Thymus (tissue), 11 donors: ENCODE data around the gene CC2D1A. TPM values are rescaled to one million over a fixed set of nuclear protein-coding genes. Genes with fewer than 3 reads are reported as not detected.
"Not testable (repeated sequence)": the region's sequence is repeated elsewhere in the genome, so short reads cannot be mapped to it uniquely, and the experiment has no call there.

Source experiments
- DNase-seq, 9 donors: peaks; one replicate each; pipeline ENCODE4 v3.0.0-alpha.2; 2013; ENCODE audit warnings: low spot score in 9 of 9, low read depth in 6 of 9, missing footprints in 1 of 9
- H3K27ac ChIP-seq, 2 donors: one replicate each; pipeline ENCODE4 v1.5.1; 2013; ENCODE audit warnings: control low read depth in 1 of 2, low read depth in 1 of 2, low read length in 1 of 2, mild to moderate bottlenecking in 1 of 2, moderate library complexity in 1 of 2
- H3K27me3 ChIP-seq, 2 donors: one replicate each; pipeline ENCODE4 v1.5.1; 2013; ENCODE audit warnings: low read length in 1 of 2; ENCODE audit not compliant: control insufficient read depth in 2 of 2, insufficient read depth in 1 of 2
- H3K36me3 ChIP-seq, 2 donors: one replicate each; pipeline ENCODE4 v1.5.1; 2013; ENCODE audit warnings: low read length in 1 of 2, mild to moderate bottlenecking in 1 of 2, moderate library complexity in 1 of 2; ENCODE audit not compliant: control insufficient read depth in 2 of 2, insufficient read depth in 2 of 2
- H3K4me1 ChIP-seq, 2 donors: one replicate each; pipeline ENCODE4 v1.5.1; 2013; ENCODE audit warnings: low read length in 2 of 2; ENCODE audit not compliant: control insufficient read depth in 2 of 2, insufficient read depth in 2 of 2
- H3K4me3 ChIP-seq, 2 donors: one replicate each; pipeline ENCODE4 v1.5.1; 2013; ENCODE audit warnings: low read length in 2 of 2, control low read depth in 1 of 2, mild to moderate bottlenecking in 1 of 2
- H3K9me3 ChIP-seq, 2 donors: one replicate each; pipeline ENCODE4 v1.5.1; 2013; ENCODE audit warnings: low read length in 1 of 2, mild to moderate bottlenecking in 1 of 2; ENCODE audit not compliant: control insufficient read depth in 2 of 2, insufficient read depth in 1 of 2
- WGBS: extraction: QIAGEN DNeasy Blood & Tissue Kit; methylation state at CpG from one replicate; pipeline ENCODE4 v1.1.7; 2013; 5-methylcytosine and 5-hydroxymethylcytosine counted together
- polyA plus RNA-seq: library from polyadenylated mRNA; stranded (reverse); fragments of 200-250 nt; gene quantifications from one replicate; pipeline ENCODE4 v1.2.3, GENCODE V29; 2013
- total RNA-seq: library from RNA; stranded (reverse); fragments of 120-200 nt; gene quantifications from one replicate; pipeline ENCODE4 v1.2.4, GENCODE V29; 2013
- donor health status: healthy.

The CC2D1A gene
- total and polyA plus RNA-seq, 2 donors = 5.8 to 26.7 TPM

DNA sequence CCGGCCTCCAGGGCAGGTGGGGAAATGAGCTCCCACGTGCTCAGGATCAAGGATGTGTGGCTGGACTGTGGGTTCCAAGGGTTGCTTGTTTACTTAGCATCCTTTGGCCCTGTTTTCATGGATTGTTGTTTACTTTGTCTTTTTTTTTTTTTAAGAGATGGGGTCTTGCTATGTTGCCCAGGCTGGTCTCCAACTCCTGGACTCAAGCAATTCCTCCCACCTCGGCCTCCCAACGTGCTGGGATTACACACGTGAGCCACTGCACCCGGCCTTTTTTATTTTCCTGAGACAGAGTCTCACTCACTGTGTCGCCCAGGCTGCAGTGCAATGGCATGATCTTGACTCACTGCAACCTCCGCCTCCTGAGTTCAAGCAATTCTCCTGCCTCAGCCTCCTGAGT lies 61.2 kb downstream of the CC2D1A start:
- not testable (repeated sequence) for H3K4me3 ChIP-seq, H3K27me3 ChIP-seq, DNase-seq, H3K27ac ChIP-seq, H3K4me1 ChIP-seq, H3K9me3 ChIP-seq
- peaks cover 70 to 82% of the 10 kb centered on the region in 2 donors for H3K36me3 ChIP-seq
- WGBS = 99% methylated on average over 8 of the region's 8 CpGs

- Histone ChIP-seq H3K4me3 (no peak overlapping the region), H3K36me3 (peaks cover 77 to 79% of the 10 kb centered on the region in 2 donors), H3K27me3 (no peaks in the 10 kb centered on the region), H3K27ac (no peak overlapping the region), H3K4me1 (no peaks in the 10 kb centered on the region), H3K9me3 (no peaks in the 10 kb centered on the region)
- 99% methylated on average over 22 of the region's 22 CpGs for WGBS
- DNase-seq = no peak
Measured at GRCh38 chr19:13968383-13968935, 62.5 kb downstream of the CC2D1A start.

GRCh38 chr19:13968999-13969398 lies 63.0 kb downstream of the CC2D1A start:
- H3K9me3 ChIP-seq = no peaks in the 10 kb centered on the region
- H3K36me3 ChIP-seq = peaks cover 74 to 80% of the 10 kb centered on the region in 2 donors
- WGBS = 95% methylated on average over 18 of the region's 18 CpGs
- peaks cover 0 to 3% of the 10 kb centered on the region in 2 donors for H3K4me1 ChIP-seq
- H3K27ac ChIP-seq = no peak overlapping the region
- no peaks in the 10 kb centered on the region for H3K27me3 ChIP-seq
- H3K4me3 ChIP-seq = no peak overlapping the region
- no peak for DNase-seq

DNA sequence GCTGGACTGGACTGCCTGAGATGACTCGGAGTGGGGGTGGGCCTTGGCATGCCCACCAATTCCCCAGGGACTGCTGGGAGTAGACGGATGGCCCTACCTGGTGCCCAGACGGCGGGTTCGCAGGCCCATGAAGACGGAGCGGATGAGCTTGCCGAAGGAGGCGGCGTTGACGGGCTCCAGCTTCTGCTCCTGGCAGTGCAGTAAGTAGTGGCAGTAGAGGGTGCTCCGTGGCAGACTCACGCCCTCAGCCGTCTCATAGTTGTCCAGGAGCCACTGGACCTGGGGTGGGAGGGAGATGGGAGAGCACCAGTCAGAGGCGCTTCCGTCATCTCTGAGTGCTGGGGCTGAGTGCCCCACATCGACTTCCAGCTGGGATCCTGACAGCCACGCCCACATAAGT lies 63.9 kb downstream of the CC2D1A start:
- 97% methylated on average over 18 of the region's 18 CpGs for WGBS

GRCh38 chr19:13971868-13972267 lies 65.9 kb downstream of the CC2D1A start:
- H3K9me3 ChIP-seq, DNase-seq, H3K27ac ChIP-seq, H3K4me1 ChIP-seq, H3K27me3 ChIP-seq, H3K4me3 ChIP-seq: not testable (repeated sequence)
- peaks cover 56 to 65% of the 10 kb centered on the region in 2 donors for H3K36me3 ChIP-seq
- WGBS = 94% methylated on average over 15 of the region's 15 CpGs

More for the DNA sequence above, 63.9 kb downstream of the CC2D1A start:
- H3K36me3 ChIP-seq = peaks cover 71 to 74% of the 10 kb centered on the region in 2 donors
- DNase-seq = no peak
- no peaks in the 10 kb centered on the region for H3K27me3 ChIP-seq
- H3K27ac ChIP-seq = no peak overlapping the region
- no peak overlapping the region for H3K4me3 ChIP-seq
- no peaks in the 10 kb centered on the region for H3K9me3 ChIP-seq
- peaks cover 0 to 5% of the 10 kb centered on the region in 2 donors for H3K4me1 ChIP-seq

DNA sequence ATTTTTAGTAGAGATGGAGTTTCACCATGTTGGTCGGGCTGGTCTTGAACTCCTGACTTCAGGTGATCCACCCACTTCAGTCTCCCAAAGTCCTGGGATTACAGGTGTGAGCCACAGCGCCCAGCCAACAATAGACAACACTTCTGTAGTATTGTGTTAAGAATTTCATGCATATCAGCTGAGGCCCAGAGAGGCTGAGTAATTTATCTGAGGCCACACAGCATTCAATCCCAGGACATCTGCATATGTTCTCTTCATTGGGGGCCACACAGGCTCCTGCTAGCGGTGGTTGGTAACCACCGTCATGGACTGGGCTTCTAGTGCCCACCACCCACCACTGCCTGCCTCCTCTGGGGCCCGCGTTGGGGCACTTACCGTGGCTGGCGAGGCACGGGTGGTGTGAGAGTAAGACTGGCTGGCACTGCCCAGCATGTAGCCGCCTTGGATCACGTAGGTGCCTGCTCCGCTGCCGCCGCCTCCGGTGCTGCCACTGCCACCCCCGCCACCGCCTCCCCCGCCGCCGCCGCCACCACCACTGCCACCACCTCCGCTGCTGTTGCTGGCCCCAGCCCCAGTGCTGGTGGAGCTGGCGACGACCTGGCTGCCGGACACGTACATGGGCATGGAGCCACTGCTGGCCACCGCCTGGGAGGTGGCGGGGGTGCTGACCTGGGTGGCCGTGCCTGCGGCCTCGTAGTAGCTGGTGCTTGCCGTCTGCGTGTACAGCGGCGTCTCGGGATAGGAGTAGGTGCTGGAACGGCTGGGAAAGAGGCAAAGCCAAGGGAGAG lies 66.6 kb downstream of the CC2D1A start:
- Histone ChIP-seq H3K4me3 (no peak overlapping the region), H3K9me3 (no peaks in the 10 kb centered on the region), H3K4me1 (peaks cover 0 to 5% of the 10 kb centered on the region in 2 donors), H3K27ac (no peak overlapping the region), H3K27me3 (no peaks in the 10 kb centered on the region), H3K36me3 (peaks cover 49 to 58% of the 10 kb centered on the region in 2 donors)
- DNase-seq = no peak
- WGBS = 98% methylated on average over 37 of the region's 37 CpGs

GRCh38 chr19:13973479-13973878 lies 67.5 kb downstream of the CC2D1A start:
- Histone ChIP-seq H3K4me1 (peaks cover 0 to 10% of the 10 kb centered on the region in 2 donors), H3K36me3 (peaks cover 48 to 49% of the 10 kb centered on the region in 2 donors)
- 97% methylated on average over 3 of the region's 3 CpGs for WGBS
- not testable (repeated sequence) for H3K9me3 ChIP-seq, H3K27ac ChIP-seq, H3K27me3 ChIP-seq, H3K4me3 ChIP-seq, DNase-seq

DNA sequence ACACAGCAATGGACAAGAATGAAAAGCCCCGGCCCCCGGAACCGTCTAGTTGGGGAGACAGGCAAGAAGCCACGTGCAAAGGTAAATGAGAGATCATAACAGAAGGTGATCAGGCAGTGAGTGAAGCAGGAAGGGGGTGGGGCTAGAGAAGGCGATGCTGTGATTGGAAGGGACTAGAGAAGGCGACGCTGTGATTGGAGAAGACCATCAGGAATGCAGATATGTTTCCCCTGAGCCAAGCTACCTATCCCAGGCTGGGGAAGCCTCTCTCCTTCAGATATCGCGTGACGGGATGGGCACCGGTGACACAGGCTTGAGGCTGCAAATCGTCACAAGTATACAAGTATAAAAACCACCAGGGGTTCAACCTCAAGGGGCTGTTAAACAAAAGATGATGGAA lies 68.1 kb downstream of the CC2D1A start:
- Histone ChIP-seq H3K27me3 (peaks cover 0 to 4% of the 10 kb centered on the region in 2 donors), H3K36me3 (peaks cover 42 to 43% of the 10 kb centered on the region in 2 donors), H3K27ac (peak overlapping the region in 1 of 2 donors; percentile 53), H3K4me1 (peaks cover 3 to 15% of the 10 kb centered on the region in 2 donors), H3K9me3 (no peaks in the 10 kb centered on the region), H3K4me3 (no peak overlapping the region)
- peak in 1 of 9 donors; percentile 70 for DNase-seq
- WGBS = 80% methylated on average over 12 of the region's 12 CpGs

- WGBS = 98% methylated on average over 11 of the region's 11 CpGs
- peaks cover 32 to 37% of the 10 kb centered on the region in 2 donors for H3K36me3 ChIP-seq
- H3K27me3 ChIP-seq = peaks cover 0 to 12% of the 10 kb centered on the region in 2 donors
- no peak for DNase-seq
- peaks cover 0 to 3% of the 10 kb centered on the region in 2 donors for H3K9me3 ChIP-seq
- H3K4me1 ChIP-seq = peaks cover 7 to 31% of the 10 kb centered on the region in 2 donors
- no peak overlapping the region for H3K4me3 ChIP-seq
- H3K27ac ChIP-seq = no peak overlapping the region
Measured at GRCh38 chr19:13975870-13976269, 69.9 kb downstream of the CC2D1A start.
